ENCODE results near the gene GJA3.

Gene GJA3

DNA sequence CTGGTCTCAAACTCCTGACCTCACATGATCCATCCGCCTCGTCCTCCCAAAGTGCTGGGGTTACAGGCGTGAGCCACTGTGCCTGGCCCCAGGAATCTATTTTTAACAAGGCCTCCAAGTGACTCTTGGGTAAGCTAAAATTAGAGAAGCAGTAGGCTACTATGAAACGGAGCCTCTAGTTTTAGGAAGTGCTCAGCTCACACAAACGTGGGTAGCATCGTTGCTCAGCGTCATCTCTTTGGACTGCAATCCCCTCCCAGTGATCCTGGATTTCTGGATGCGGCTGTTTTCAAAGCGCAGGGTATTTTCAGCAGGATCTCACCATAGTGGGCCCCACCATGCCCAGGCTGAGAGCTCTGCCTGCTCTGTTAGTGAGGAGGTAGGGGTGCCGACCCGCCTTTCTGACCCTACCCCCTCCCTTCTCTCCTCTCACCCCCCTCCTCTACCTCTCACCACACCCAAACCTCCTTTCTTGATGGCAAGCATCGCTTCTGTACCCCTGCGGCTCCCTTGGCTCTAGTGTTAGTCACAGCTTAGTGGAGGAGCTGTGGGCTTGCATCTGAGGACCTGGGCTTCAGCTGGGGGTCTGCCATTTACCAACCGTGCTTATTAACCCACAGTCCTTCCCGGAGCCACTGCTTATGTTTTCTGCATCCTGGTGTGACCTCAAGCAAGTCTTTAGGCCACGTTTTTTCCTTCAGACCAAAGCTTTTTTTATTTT is 34.2 kb downstream of the GJA3 start:
- no peak for DNase-seq

DNA sequence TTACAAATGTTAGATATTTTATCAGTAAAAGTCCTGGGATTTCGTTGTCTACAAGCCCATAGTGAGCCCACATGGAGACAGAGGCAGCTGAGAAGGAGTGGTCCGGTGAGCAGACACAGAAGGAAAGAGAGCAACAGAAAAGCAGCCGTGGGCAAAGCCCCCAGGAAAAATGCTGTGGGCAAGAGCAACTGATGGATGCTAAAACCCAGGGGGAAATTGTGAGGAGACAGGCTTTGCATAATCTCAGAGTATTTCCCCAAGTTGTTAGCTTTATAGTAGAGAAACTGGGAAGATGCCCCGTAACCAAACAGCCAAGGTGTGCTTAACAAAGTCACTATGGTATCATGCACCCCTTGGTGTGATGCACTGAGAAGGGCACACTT is 35.1 kb downstream of the GJA3 start:
- DNase-seq = no peak

DNA sequence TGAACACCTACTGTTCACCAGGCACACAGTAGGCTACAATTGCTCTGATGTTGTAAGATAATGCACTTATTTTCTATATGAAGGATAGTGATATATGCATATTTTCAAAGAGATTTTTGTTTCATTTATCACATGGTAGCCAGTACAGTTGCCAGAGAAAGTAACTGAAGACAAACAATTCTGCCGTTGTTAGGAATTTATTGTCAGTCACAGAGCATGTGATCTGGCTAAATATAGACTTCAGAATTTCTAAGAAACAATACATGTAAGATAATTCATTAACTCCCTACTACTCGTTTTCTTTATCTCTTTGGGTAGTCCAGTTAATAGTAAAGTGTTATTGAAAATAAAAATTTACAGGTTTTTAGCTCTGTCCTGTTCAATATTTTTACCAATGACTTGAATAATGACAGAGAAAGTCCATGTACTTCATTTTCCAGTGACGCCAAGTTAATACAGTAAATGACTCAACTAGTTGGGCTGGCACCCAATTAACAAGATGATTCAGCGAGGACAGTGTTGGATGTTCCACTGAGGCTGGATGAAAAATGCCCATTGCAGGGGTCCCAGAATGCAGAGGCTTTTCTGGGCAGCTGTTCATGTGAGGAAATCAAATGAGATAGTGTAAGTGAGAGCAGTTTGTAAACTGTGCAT is 35.6 kb downstream of the GJA3 start:
- no peak for DNase-seq

DNA sequence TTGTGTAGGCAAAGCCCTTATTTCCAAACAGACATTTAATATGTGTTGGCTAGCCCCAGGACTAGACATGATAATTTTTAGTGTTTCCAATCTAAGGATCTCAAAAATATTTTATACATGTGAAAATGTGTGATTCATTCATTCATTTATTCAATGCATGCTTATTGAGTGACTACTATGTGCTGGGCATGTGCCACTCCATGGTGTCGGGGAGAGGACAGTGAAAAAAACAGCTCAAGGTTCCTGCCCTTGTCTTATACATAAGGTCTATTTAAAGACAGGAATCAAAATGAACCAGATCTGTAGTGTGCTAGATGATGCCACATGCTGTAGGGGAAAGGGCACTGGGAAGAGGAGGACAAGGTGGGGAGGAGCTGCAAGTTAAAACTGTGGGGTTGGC is 36.5 kb downstream of the GJA3 start:
- no peak for DNase-seq

DNA sequence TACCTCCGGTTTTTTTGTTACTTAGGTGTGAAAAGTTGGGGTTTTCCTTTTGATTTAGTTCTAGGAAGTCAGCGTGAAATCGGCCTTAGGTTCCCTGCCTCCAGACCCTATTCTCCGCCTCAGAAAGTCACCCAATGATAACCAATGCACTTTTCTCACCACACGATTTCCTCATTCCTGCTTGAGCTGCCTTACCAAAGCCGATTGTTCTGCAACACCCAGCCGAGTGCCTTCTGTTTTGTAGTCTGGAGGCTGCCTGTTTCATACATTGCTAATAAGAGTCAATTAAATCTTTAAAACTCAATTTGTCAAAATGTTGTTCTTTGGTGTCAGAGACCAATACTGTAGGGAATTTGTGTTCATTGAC is 39.7 kb downstream of the GJA3 start:
- no peak for DNase-seq

DNA sequence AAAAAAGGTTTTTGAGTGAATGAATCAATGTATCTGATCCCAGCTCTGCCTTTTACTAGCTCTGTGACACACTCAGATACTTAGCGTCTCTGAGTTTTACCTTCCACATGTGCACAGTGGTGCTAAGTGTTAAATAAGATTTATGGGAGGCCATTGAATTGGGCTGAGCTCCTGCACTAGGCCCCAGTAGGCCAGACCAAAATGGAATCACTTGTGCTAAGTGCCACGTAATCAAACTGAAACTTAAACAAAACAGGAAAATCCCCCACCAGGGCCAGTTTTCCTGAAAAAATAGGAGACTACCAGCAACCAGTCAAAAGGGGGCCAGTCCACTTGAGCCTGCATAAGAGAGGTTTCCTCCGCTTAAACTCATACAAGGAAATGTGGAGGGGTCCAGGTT is 40.9 kb downstream of the GJA3 start:
- DNase-seq = no peak

DNA sequence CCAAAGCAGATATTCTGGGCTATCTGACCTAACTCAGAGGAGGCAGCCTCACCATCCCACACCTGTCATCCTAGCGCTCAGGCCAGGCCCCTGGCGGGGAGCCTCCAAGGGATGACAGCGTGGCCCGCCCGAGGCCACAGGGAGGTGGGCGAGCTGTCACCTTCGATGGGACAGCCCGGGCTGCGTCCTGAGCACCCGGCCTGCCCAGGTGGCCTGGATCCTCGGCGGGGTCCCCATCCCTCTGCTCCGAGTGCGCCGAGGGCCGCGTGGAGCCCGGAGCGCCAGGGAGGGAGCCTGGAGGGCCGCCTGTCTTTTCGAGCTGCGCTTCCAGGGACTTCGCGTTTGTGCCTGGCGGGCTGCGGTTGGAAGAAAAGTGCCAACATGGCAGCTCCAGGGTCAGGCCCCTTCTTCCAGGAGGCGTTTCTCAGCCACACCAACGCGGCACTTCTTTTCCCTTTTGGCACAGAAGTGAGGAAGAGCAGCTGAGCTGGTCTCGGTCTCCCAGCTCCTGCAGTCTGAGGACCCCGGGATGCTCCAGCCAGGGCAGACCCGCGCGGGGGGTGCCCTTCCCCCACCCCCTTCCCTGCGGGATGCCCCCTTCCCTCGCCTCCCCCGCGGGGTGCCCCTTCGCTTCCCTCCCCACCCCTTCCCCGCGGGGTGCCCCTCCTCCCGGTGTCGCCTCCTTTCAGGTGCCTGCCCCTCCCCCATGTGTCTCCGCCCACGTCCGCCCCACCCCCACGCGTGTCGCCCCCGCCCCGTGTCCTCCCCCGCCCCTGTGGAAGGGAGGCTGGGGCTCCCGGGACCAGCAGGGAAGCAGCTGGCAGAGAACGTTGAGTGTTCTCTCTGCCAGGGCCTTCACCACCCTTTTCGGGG is 42.3 kb downstream of the GJA3 start:
- peak; percentile 13 for DNase-seq

DNA sequence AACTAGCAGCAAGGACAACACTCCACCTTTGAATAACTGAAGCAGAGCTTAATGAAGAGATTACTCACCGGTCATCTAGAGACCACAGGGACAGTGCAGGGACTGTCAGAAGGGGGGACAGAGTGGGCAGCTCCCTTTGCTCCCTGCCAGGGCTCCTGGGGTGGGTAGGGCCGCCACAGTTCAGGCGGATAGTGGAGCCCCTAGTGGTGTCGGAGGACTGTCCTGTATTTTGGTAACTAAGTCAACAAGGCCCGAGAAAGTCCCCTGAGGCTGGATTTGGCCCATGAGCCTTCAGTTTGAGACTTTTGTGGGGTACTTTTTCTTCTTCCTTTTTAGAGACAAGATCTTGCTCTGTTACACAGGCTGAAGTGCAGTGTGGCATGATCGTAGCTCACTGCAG is 44.6 kb downstream of the GJA3 start:
- DNase-seq = no peak

DNA sequence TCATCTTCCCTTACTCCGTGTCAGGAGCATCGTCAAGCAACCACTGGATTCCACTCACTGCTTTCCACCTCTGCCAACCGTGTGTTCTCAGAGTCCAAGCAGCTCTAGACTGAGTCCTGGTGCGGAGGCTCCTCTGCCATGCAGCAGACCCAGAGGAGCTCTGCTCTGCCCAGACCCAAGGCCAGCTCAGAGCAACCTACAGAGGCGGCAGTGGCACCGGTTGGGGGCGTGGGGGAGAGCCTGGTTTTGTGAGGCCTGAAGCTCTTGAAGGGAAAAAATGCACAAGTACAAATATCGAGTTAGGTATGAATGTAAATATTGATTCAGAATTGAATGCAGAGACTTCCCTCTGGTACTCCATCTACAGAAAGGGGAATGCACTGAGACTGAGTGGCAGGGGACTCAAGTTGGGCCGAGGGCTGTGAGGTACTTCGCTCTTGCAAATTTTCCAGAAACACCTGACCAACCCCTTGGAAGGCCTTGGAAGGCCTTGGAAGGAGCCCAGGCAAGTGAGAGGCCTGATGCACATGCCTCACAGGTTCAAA is 46.7 kb downstream of the GJA3 start:
- DNase-seq = no peak

DNA sequence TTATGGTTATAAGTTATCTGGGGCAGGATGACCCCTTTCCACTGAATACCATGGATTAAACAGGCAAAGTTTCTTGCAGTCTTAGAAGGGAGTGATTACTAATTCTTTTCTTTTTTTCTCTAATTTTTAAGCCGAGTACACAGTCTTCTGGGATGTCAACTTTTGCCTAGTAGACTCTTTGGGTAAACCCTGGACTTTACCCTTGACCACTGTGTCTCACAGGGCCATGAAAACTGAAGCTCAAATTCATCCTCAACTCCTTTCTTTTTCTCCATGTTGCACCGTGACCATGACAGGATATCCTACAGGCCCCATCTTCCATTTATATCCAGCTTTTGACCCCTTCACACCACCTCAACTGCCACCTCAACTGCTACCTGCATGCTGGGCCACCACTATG is 51.8 kb downstream of the GJA3 start:
- no peak for DNase-seq

DNA sequence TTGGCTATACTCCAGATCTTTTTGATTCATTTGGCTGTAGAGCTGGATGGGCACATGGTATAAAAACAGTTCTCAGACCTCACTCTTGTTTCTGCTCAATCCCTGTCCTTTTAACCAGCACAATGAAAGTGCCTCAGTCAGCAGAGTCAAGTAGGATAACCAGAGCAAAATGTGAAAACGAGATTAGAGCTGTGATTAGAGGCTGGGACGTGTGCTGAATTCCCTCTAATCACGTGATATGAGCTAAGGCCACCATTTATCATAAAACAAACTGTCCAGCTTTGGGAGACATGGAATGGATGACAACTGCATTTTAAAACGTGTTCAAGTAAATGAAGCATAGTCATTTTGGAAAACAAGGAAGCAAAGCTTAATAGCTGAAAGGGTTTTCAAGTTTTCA is 54.1 kb downstream of the GJA3 start:
- DNase-seq = no peak

DNA sequence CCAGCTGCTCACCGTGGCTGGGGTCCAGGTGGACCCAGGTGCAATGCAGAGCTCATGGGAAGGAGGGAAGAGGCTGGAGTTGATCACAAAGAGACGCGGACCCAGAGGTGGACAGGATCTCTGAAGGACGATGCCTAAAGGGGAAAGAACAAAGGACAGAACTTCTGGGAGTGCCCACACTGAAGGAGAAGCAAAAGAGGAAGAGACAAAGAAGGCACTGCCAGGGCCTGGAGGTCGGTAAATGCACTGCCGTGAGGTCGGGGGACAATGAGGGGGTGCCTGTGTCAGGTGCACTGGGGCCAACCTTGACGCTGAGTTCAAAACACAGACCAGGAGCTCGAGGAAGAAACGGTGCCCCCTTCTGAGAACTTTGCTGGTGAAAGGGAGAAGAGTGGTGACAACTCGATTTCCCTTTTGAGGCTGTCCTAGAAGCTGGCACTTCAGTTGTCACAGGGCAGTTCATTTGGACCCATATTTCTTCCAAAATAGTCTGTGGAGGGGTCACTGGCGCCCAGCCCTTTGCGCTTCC is 55.6 kb downstream of the GJA3 start:
- DNase-seq = no peak

DNA sequence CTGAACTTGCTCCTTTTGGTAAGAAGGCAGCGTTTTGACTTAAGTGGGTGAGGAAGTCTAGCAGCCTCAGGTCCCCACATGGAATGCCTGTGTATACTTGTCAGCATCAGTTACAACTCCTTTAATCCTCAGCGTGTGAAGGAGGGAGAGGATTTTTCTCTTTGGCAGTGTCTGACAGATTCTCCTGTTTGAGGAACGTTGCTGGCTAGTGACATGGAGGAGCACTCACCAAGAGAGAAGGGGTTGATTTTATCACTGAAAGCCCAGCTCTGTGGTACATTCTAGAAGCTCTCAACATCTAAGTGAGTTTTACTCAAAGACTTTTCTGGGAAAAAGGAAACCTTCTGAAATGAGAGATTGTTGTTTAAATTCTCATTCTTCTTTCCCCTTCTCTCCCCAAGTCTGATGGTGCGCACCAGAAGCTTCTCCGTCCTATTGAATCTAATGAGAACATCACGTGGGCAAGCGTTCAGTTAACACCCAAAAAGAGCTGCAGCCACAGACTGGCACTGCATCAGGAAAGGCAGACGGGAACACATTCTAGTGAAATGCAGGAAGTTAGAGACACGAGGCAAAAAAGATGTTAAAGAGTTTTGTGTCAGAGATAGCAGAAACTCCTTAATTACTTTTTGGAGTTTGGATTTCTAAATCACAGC is 58.2 kb downstream of the GJA3 start:
- DNase-seq = no peak

DNA sequence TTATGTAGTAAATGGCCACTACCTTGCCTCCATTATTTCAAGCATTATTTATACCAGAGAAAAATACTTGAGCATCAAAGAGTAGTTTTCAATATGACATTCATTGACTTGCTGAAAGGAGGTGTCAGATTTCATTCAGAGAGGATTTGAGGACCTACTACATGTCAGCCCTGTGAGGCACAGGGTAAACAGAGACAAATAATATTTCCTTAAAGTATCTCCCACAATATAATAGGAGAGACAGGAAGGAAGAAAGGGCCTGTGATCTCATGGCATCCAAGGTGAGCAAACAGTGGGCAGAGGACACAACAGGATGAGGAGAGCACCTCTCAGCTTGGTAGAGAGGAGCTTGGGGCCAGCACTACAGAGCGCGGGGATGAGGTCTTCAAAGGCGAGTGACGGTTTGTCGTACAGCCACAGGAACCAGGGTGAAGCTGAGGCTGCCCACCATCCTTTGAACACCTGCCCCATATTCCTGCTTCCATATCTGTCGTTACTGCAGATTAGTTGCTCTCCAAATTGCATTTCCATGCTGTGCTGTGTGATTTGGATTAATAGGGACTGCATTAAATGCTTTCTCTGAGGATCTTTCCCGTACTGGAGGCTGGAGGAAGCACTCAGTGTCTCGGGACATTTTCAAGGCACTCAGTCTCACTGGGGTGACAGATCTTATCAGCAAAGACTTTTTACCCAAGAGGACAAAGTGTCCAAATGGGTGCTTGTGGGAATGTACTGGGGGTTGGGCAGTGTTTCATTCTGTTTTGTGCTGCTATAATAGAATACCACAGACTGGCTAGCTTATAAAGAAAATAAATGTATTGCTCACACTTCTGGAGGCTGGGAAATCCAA is 59.2 kb downstream of the GJA3 start:
- DNase-seq = no peak

DNA sequence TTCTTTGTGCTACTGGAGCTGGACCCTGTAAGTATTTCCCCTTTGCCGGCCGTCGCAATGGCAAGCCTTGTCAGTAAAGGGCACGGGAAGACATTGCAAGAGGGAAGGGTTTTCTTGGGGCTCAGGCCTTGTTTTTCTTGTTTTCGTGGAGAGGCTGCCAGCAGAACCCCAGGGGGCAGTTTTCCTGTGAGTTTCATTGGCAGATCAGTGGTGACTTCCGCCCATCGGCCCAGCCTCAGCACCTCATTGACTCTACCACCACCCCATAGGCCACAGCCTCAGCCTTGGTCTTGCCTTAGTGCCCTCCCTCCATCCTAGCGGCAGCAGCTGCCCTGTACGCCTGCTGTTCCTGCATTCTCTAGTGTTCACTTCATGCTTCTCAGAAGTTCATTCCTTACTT is 61.5 kb downstream of the GJA3 start:
- DNase-seq = no peak

DNA sequence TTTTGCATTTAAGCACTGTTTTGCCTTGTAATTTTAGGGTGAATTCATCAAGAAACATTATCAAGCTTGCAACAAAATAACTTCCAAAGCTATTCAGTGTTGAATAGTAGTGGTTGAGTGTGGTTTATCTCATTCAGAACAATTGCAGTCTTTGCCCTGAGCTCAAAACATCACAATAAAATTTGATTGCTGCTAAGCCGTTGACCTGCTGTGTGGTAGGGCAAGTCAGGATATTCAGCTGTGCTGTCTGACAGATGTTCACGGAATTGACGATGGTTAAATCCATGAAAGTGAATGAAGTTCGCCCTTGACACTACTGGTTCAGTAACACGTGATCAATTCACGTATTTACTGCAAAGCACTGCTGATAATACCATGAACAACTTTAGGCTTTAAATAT is 66.9 kb downstream of the GJA3 start:
- no peak for DNase-seq

DNA sequence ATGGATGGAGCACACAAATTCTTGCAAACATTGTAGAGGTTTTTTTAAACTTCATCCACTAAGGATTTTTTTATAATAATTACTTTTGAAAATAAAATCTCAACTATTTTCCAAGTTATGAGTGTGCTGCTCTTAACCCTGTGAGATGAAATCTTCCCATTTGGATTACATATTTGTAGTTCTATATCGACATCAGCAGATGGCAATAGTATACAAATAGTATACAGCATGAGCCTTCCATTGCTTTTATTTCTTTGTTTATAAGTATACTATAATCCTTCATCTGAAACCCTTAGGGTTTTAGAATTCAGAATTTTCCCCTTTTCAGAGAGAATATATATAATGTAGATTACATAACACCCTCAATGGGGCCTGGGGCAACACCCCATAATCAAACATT is 70.5 kb downstream of the GJA3 start:
- DNase-seq = no peak
